Measurements from ENCODE around the gene TBL3. TPM values are rescaled to one million over a fixed set of nuclear protein-coding genes. Genes with fewer than 3 reads are reported as not detected.
A peak's percentile ranks its signal among the peaks of the same experiment; 100 is the strongest.

The TBL3 gene
- total and polyA plus RNA-seq, 3 experiments from 2014 or later, result 62.9 to 78.0 (median 74.6) TPM

DNA sequence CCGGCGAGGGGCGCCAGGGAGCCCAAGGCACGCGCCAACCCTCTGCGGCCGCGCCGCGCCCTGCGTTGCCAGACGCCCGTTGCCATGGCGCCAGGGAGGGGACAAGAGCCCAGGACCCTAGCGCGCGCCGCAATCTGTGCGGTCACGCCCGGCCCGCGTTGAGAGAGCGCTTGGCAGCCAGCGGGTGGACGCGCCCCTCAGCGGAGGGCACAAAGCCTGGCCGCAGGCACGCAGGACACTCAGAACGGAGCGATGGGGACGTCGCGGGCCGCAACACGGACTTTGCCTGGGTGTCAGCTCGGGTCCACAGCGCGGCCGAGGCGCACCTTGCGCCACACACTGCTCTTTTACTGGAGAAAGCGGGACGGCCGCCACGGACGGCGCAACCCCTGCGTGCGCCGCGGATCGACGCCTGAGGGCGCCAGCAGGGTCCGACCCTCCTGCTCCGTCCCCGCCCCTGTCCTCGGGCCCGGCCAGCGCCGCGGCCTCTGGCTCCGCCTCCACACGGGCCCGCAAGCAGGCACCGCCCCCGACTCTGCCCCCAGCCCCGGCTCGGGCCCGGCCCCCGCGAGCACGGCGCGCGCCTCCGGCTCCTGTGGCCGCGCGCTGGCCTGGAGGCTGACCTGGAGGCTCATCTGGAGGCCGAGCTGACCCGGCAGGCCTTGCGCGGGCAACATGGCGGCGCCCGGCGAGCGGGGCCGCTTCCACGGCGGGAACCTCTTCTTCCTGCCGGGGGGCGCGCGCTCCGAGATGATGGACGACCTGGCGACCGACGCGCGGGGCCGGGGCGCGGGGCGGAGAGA lies 11.9 kb downstream of the TBL3 start, which contains the start of gene GFER:
Gene GFER, plus strand, starts transcription at position 650 of the 803 bp plus-strand sequence. Its CDS starts 26 bp downstream, at position 676.
- ChIA-PET POLR2A (interaction anchor here (0.6 to 3.2 kb wide), 5 partner anchors 12 to 476 kb away, joined by 3 to 23 read pairs (median 6); partner anchors contain the start of genes RNF151, RPS2, TBL3 and TEDC2), CTCF (interaction anchor here (1.1 to 1.7 kb wide), 3 partner anchors 18 to 55 kb away, joined by 3 read pairs; partner anchors contain the start of gene RPS2)
- H3K27me3 ChIP-seq (ENCODE audit: insufficient read depth, low read length, poor library complexity, severe bottlenecking), result peaks cover 16% of the 10 kb centered on the region
- peak within 1 kb of the TSS; percentile 79 to 92 (median 82) for H3K4me3 Mint-ChIP-seq
- H3K27me3 Mint-ChIP-seq, result peaks cover 16 to 19% of the 10 kb centered on the region in 2 donors
- peak within 1 kb of the TSS; percentile 54 for H3K27ac ChIP-seq (ENCODE audit: low read depth, low read length)
- H3K9me3 Mint-ChIP-seq, result no peaks in the 10 kb centered on the region
- H3K4me1 Mint-ChIP-seq, result peaks cover 11 to 27% (median 16%) of the 10 kb centered on the region in 3 donors
- no peaks in the 10 kb centered on the region for H3K9me3 ChIP-seq (ENCODE audit: low read length)
- DNase-seq, result peak; percentile 52 to 75 (median 58)
- no peaks in the 10 kb centered on the region for H3K36me3 ChIP-seq (ENCODE audit: insufficient read depth, low read length)
- peaks cover 20% of the 10 kb centered on the region for H3K4me1 ChIP-seq (ENCODE audit: insufficient read depth, low read length)
- H3K36me3 Mint-ChIP-seq, result peaks cover 0 to 17% (median 0%) of the 10 kb centered on the region in 3 donors
- peak within 1 kb of the TSS; percentile 54 to 86 (median 74) for H3K27ac Mint-ChIP-seq
- H3K4me3 ChIP-seq (ENCODE audit: low read length), result peak within 1 kb of the TSS; percentile 73

DNA sequence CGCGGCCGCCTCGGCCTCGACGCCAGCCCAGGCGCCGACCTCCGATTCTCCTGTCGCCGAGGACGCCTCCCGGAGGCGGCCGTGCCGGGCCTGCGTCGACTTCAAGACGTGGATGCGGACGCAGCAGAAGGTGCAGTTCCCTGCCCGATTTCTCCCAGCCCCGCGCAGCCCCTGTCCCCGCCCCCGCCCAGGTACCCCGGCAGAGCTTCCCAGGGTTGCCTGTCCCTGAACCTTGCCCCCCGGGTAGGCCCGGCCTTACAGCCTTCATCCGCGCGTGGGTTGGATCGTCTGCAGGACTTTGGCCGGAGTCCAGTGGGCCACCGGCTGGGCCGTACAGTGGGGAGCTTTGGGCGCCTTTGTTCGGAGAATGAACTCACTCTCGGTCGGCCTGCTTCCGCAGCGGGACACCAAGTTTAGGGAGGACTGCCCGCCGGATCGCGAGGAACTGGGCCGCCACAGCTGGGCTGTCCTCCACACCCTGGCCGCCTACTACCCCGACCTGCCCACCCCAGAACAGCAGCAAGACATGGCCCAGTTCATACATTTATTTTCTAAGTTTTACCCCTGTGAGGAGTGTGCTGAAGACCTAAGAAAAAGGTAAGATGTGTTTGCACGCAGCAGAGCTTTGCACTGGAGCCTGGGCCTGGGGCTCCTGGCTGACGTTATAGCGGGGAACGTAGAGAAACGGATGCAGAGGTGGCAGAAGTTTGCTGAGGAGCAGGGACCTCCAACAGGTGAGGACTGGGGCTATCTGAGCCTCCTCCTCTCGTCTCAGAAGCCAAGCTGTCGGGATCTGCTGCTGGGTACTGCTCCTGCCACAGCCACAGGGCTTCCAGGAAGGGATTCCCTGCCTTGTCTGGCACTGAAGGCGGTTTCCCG lies 12.7 kb downstream of the TBL3 start:
- ChIA-PET POLR2A (interaction anchor here (0.6 to 3.2 kb wide), 6 partner anchors 13 to 201 kb away, joined by 3 to 23 read pairs (median 5); partner anchors contain the start of genes RNF151, RPS2, TBL3 and TRAF7), CTCF (interaction anchor here (1.4 to 2.0 kb wide), 2 partner anchors 19 to 20 kb away, joined by 3 to 5 read pairs; no protein-coding TSS in a partner anchor)
- Mint-ChIP-seq H3K4me3 (peak overlapping the region; percentile 66 to 85 (median 82)), H3K4me1 (peaks cover 16 to 35% (median 19%) of the 10 kb centered on the region in 3 donors), H3K27me3 (peaks cover 16 to 23% of the 10 kb centered on the region in 2 donors), H3K27ac (peak overlapping the region; percentile 37 to 84 (median 65)), H3K36me3 (peaks cover 0 to 17% (median 0%) of the 10 kb centered on the region in 3 donors), H3K9me3 (no peaks in the 10 kb centered on the region)
- Histone ChIP-seq H3K4me1 (ENCODE audit: insufficient read depth, low read length) (peaks cover 20% of the 10 kb centered on the region), H3K36me3 (ENCODE audit: insufficient read depth, low read length) (no peaks in the 10 kb centered on the region), H3K9me3 (ENCODE audit: low read length) (no peaks in the 10 kb centered on the region), H3K27ac (ENCODE audit: low read depth, low read length) (peak overlapping the region; percentile 54), H3K4me3 (ENCODE audit: low read length) (peak overlapping the region; percentile 73), H3K27me3 (ENCODE audit: insufficient read depth, low read length, poor library complexity, severe bottlenecking) (peaks cover 22% of the 10 kb centered on the region)
- DNase-seq, result peak in 1 of 5 donors; percentile 19

DNA sequence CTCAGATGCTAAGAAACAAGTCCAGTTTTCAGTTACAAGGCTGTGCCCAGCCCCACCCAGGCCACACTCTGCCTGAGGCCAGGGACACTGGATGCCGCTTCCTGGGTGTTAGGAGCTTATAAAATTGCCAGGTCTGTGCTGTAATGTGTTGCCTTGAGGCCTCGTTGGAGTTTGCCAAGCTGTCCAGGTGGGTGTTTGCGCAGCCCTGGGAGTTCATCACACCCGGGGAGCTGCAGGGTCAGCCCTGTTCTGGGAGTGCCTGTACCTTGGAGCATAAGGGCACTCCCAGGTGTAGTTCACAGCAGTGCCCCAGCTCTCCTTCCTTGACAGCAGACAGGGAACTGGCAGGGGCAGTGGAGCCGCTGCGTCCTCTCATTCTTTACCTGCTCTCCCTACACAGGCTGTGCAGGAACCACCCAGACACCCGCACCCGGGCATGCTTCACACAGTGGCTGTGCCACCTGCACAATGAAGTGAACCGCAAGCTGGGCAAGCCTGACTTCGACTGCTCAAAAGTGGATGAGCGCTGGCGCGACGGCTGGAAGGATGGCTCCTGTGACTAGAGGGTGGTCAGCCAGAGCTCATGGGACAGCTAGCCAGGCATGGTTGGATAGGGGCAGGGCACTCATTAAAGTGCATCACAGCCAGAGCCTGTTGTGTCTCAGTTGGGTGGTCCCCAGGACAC lies 13.8 kb downstream of the TBL3 start:
- H3K9me3 Mint-ChIP-seq, result no peaks in the 10 kb centered on the region
- no peak for DNase-seq
- CTCF ChIA-PET, result interaction anchor here (0.9 to 2.0 kb wide), 4 partner anchors 14 to 22 kb away, joined by 3 to 5 read pairs (median 4); partner anchors contain the start of gene TBL3
- H3K27me3 ChIP-seq (ENCODE audit: insufficient read depth, low read length, poor library complexity, severe bottlenecking), result peaks cover 22% of the 10 kb centered on the region
- peak overlapping the region; percentile 54 for H3K27ac ChIP-seq (ENCODE audit: low read depth, low read length)
- peaks cover 0 to 17% (median 0%) of the 10 kb centered on the region in 3 donors for H3K36me3 Mint-ChIP-seq
- peaks cover 18 to 38% (median 19%) of the 10 kb centered on the region in 3 donors for H3K4me1 Mint-ChIP-seq
- H3K4me3 ChIP-seq (ENCODE audit: low read length), result no peak overlapping the region
- peak overlapping the region; percentile 66 to 85 (median 81) for H3K4me3 Mint-ChIP-seq
- H3K4me1 ChIP-seq (ENCODE audit: insufficient read depth, low read length), result peaks cover 24% of the 10 kb centered on the region
- H3K9me3 ChIP-seq (ENCODE audit: low read length), result no peaks in the 10 kb centered on the region
- POLR2A ChIA-PET, result interaction anchor here (0.6 to 3.2 kb wide), 2 partner anchors 21 to 22 kb away, joined by 3 to 23 read pairs; partner anchors contain the start of gene RPS2
- H3K27me3 Mint-ChIP-seq, result peaks cover 11 to 22% of the 10 kb centered on the region in 2 donors
- no peaks in the 10 kb centered on the region for H3K36me3 ChIP-seq (ENCODE audit: insufficient read depth, low read length)
- peak overlapping the region in 2 of 8 donors; percentile 57 to 84 for H3K27ac Mint-ChIP-seq

DNA sequence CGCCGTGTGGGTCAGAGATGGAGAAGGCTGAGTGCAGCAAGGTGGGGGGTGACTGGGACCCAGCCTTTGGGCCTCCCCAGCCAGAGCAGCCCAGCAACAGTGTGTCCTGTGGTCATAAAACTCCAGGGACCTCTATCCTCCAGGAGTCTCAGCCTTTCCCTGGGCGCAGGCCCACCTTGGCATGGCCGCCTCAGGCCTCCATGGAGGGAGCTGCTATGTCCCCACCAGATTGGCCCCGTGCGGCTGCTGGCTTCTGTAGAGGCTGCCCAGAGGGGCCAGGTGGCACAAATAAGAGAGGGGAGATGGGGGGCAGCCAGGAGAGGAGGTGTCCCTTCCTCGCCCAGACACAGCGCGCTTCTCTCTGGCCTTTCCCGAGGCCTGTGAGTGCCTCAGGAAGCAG lies 15.3 kb downstream of the TBL3 start:
- Mint-ChIP-seq H3K4me1 (peaks cover 28 to 52% (median 28%) of the 10 kb centered on the region in 3 donors), H3K9me3 (no peaks in the 10 kb centered on the region), H3K27ac (peak overlapping the region in 2 of 8 donors; percentile 27 to 68), H3K27me3 (peaks cover 12 to 14% of the 10 kb centered on the region in 2 donors), H3K4me3 (peak overlapping the region in 2 of 7 donors; percentile 48 to 54), H3K36me3 (peaks cover 0 to 17% (median 0%) of the 10 kb centered on the region in 3 donors)
- no peak overlapping the region for H3K4me3 ChIP-seq (ENCODE audit: low read length)
- peaks cover 14% of the 10 kb centered on the region for H3K27me3 ChIP-seq (ENCODE audit: insufficient read depth, low read length, poor library complexity, severe bottlenecking)
- peaks cover 37% of the 10 kb centered on the region for H3K4me1 ChIP-seq (ENCODE audit: insufficient read depth, low read length)
- POLR2A ChIA-PET, result interaction anchor here (2.6 kb wide), 1 partner anchor 22 kb away, joined by 9 read pairs; the partner anchor contains the start of gene RPS2
- no peaks in the 10 kb centered on the region for H3K36me3 ChIP-seq (ENCODE audit: insufficient read depth, low read length)
- H3K9me3 ChIP-seq (ENCODE audit: low read length), result no peaks in the 10 kb centered on the region
- no peak for DNase-seq
- CTCF ChIA-PET, result interaction anchor here (1.3 kb wide), 1 partner anchor 15 kb away, joined by 5 read pairs; the partner anchor contains the start of gene TBL3
- no peak overlapping the region for H3K27ac ChIP-seq (ENCODE audit: low read depth, low read length)

DNA sequence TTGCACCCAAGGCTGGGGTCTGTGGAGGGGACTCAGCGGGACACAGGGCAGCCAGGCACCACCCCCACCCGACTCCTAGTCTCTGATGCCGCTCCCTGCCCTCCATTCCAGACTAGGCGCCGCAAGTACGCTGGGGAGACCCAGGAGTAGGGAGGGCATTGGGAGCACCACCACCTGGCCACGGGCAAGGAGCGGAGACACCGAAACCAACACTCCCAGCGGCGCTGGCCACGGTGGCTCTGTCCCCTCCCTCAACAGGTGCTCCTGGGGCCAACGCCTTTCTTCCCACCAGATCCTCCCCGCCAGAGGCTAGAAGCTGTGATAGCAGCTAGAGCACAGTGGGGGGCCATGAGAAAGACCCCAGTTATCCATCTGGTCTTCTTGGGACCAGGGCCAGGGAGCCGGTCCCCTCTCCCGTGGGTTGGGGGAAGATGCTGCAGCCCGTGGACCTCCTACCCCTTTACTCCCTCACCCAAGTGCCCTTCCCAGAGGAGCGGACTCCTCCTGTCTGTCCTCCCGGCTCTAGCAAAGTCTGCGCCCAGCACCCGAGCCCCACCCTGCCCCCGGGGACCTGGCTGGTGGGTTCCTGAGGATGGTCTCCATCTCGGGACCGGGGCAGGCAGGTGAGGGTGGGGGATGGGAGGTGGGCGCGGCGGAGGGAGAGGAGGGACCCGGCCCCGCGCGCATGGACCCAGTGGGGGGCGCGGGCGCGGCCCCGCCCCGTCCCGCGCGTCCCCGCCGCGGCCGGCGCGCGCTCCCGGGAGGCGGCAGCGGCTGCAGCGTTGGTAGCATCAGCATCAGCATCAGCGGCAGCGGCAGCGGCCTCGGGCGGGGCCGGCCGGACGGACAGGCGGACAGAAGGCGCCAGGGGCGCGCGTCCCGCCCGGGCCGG lies 17.6 kb downstream of the TBL3 start, which contains the start of gene SYNGR3:
Gene SYNGR3, plus strand, starts transcription at position 762 of the 892 bp plus-strand sequence. CDS start 133 bp downstream, outside the sequence.
- peaks cover 14% of the 10 kb centered on the region for H3K27me3 ChIP-seq (ENCODE audit: insufficient read depth, low read length, poor library complexity, severe bottlenecking)
- ChIA-PET POLR2A (interaction anchor here (1.0 to 2.6 kb wide), 2 partner anchors 18 to 24 kb away, joined by 3 to 9 read pairs; partner anchors contain the start of genes RPS2 and TBL3), CTCF (interaction anchor here (1.3 kb wide), 1 partner anchor 15 kb away, joined by 3 read pairs; no protein-coding TSS in a partner anchor)
- peaks cover 9 to 10% of the 10 kb centered on the region in 2 donors for H3K27me3 Mint-ChIP-seq
- no peaks in the 10 kb centered on the region for H3K9me3 Mint-ChIP-seq
- H3K4me3 ChIP-seq (ENCODE audit: low read length), result peak within 1 kb of the TSS; percentile 64
- H3K4me1 Mint-ChIP-seq, result peaks cover 22 to 50% (median 25%) of the 10 kb centered on the region in 3 donors
- H3K36me3 ChIP-seq (ENCODE audit: insufficient read depth, low read length), result no peaks in the 10 kb centered on the region
- H3K4me1 ChIP-seq (ENCODE audit: insufficient read depth, low read length), result peaks cover 26% of the 10 kb centered on the region
- H3K4me3 Mint-ChIP-seq, result peak within 1 kb of the TSS; percentile 63 to 88 (median 79)
- DNase-seq, result no peak
- peak within 1 kb of the TSS in 7 of 8 donors; percentile 50 to 95 (median 91) for H3K27ac Mint-ChIP-seq
- no peaks in the 10 kb centered on the region for H3K9me3 ChIP-seq (ENCODE audit: low read length)
- H3K36me3 Mint-ChIP-seq, result peaks cover 0 to 17% (median 0%) of the 10 kb centered on the region in 3 donors
- peak within 1 kb of the TSS; percentile 51 for H3K27ac ChIP-seq (ENCODE audit: low read depth, low read length)

DNA sequence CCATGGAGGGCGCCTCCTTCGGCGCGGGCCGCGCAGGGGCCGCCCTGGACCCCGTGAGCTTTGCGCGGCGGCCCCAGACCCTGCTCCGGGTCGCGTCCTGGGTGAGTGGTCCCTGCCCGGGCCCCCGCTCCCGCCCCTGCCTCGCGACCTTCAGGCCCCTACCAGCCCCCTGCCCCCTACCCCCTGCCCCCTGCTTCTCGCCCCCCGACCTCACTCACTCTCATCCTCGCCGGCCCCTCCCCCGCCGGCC lies 18.2 kb downstream of the TBL3 start:
- H3K4me3 ChIP-seq (ENCODE audit: low read length), result no peak overlapping the region
- POLR2A ChIA-PET, result interaction anchor here (1.0 to 2.7 kb wide), 3 partner anchors 18 to 26 kb away, joined by 3 to 35 read pairs (median 4); partner anchors contain the start of genes RPS2 and TBL3
- no peaks in the 10 kb centered on the region for H3K9me3 Mint-ChIP-seq

More for the DNA sequence above, 18.2 kb downstream of the TBL3 start:
- Mint-ChIP-seq H3K27ac (no peak overlapping the region), H3K4me3 (no peak overlapping the region), H3K4me1 (peaks cover 17 to 44% (median 22%) of the 10 kb centered on the region in 3 donors), H3K36me3 (peaks cover 0 to 15% (median 0%) of the 10 kb centered on the region in 3 donors), H3K27me3 (peaks cover 9 to 10% of the 10 kb centered on the region in 2 donors)
- CTCF ChIA-PET, result no interaction called here
- DNase-seq, result no peak
- Histone ChIP-seq H3K36me3 (ENCODE audit: insufficient read depth, low read length) (no peaks in the 10 kb centered on the region), H3K9me3 (ENCODE audit: low read length) (no peaks in the 10 kb centered on the region), H3K4me1 (ENCODE audit: insufficient read depth, low read length) (peaks cover 20% of the 10 kb centered on the region), H3K27me3 (ENCODE audit: insufficient read depth, low read length, poor library complexity, severe bottlenecking) (peaks cover 14% of the 10 kb centered on the region), H3K27ac (ENCODE audit: low read depth, low read length) (no peak overlapping the region)

All from CD8-positive, alpha-beta memory T cell (primary cell).